ENCODE measurements around the gene LHFPL4. TPM values are rescaled to one million over a fixed set of nuclear protein-coding genes. Genes with fewer than 3 reads are reported as not detected.

LHFPL4 gene
- total and polyA plus RNA-seq, 2 of the 13 experiments (the other 11 are each of a cell fraction or from before 2014, with no cell fraction given): 0.02 to 0.03 TPM

DNA sequence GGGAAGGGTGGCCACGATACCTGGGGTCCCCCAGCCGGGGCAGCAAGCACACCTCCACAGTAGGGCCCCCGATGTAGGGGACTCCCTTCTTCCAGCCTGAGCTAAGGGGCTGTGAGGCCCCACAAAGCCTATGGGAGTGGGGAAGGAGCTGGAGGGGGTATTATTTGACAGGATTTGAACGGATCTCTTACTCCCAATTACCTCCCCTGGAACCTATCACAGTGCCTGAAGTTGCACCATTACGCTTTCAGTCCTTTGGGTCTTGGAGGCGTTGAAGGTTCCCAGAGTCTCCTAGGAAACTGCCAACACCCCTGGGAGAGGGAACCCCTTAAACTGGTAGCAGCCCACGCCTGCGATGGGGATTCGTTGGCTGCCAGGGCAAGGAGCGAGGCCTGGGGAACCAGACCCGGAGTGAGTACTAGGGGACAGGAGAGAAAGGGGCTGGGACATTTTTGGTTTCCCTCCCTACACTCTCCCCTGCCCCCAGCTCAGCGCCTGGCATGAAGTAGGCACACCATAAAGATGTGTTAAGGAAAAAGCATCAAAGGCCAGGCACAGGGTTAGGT, 409 bp upstream of the LHFPL4 start:
- FAIRE-seq (no peak), DNase-seq (ENCODE audit: low spot score) (no peak), ATAC-seq (no peak; the same call in 2 of the 3 replicates)
- H4K20me1 ChIP-seq (ENCODE audit: insufficient read depth, low read length): no peaks in the 10 kb centered on the region
- H2AFZ ChIP-seq (ENCODE audit: low read length): no peak overlapping the region
- H3K4me2 ChIP-seq (ENCODE audit: low read depth, low read length): 0 out of 2 replicates have a peak overlapping the region, but pooled peaks have one; percentile 2
- H3K9ac ChIP-seq (ENCODE audit: insufficient read depth, low read depth, low read length): no peak overlapping the region
- H3K27me3 ChIP-seq (ENCODE audit: control insufficient read depth in 1 of 2, insufficient read depth in 2 of 2, low read length in 2 of 2): peaks cover 2 to 28% of the 10 kb centered on the region in 2 experiments; a peak in 4 of 5 replicates
- in situ Hi-C loops (cut with HindIII; ENCODE audit: extremely low pct_ligation_motif_present, low pct_unique_long_range_greater_than_20kb): no loop called here
- no TSS peak for BruUV-seq (replicated peaks)
- H3K36me3 ChIP-seq (replicated peaks in 1 of 2; ENCODE audit: control insufficient read depth in 1 of 2, insufficient read depth in 2 of 2, low read length in 2 of 2): no peaks in the 10 kb centered on the region
- H3K9me3 ChIP-seq (ENCODE audit: low read length): no peaks in the 10 kb centered on the region
- no peaks in the 10 kb centered on the region for H3K79me2 ChIP-seq (ENCODE audit: insufficient read depth, low read length)
- no peaks in the 10 kb centered on the region for H3K4me1 ChIP-seq (ENCODE audit: insufficient read depth, low read length)
- TF ChIP-seq ZBTB42 (CRISPR knock-in tag; IDR thresholded peaks at IDR 0.05) (no peak), ZNF251 (CRISPR knock-in tag; IDR thresholded peaks at IDR 0.05) (no peak), MAFF (IDR thresholded peaks at IDR 0.05; ENCODE audit: low read depth, low read length) (no peak), NR3C1 (CRISPR knock-in tag; IDR thresholded peaks at IDR 0.05) (no peak), TCF7 (IDR thresholded peaks at IDR 0.05; ENCODE audit: low read depth) (no peak), HCFC1 (IDR thresholded peaks at IDR 0.05; ENCODE audit: low read depth, low read length) (no peak), ZNF7 (CRISPR knock-in tag; IDR thresholded peaks at IDR 0.05) (no peak), NR2F6 (IDR thresholded peaks at IDR 0.05) (no peak), NR2F6 (CRISPR knock-in tag; IDR thresholded peaks at IDR 0.05) (no peak), GZF1 (CRISPR knock-in tag; IDR thresholded peaks at IDR 0.05) (no peak), SIN3A (IDR thresholded peaks at IDR 0.05; ENCODE audit: borderline replicate concordance, low read depth, low read length) (no peak), SMARCC2 (IDR thresholded peaks at IDR 0.05) (no peak)
- H3K27ac ChIP-seq (ENCODE audit: extremely low read length, insufficient read depth, low read length): no peak overlapping the region
- H3K4me3 ChIP-seq (replicated peaks in 1 of 3; ENCODE audit: insufficient read depth in 1 of 3, low read depth in 2 of 3, low read length in 3 of 3): peak overlapping the region in 1 of 3 experiments; percentile 33; a peak in 1 of 6 replicates
- WGBS (ENCODE audit: low lambda C conversion rate): 36% methylated on average over 6 of the region's 12 CpGs
- CTCF ChIA-PET (ENCODE audit: low intra/inter-chr PET ratio, low total read pairs): no interaction called here
- intact Hi-C loops (cut with micrococcal nuclease; ENCODE audit: unreplicated experiment): no loop called here
- POLR2A ChIA-PET: no interaction called here

Data from HepG2 (cell line).